Transverse colon (tissue), 4 donors: ENCODE results near the gene PLXNC1.

ENCODE experiments used
- EP300 ChIP-seq: sonication (generic); formaldehyde crosslinking; IDR thresholded peaks from one replicate; pipeline ENCODE4 v1.6.1; 2017; ENCODE audit warnings: antibody characterized with exemption, low read depth
- POLR2A ChIP-seq: fragments of 450-650 bp; IDR thresholded peaks from one replicate; pipeline ENCODE4 v1.6.1; 2016; ENCODE audit warnings: antibody characterized with exemption, mild to moderate bottlenecking, moderate library complexity
- POLR2AphosphoS5 ChIP-seq, 3 donors: sonication (generic); formaldehyde crosslinking; IDR thresholded peaks; one replicate each; pipeline ENCODE4 v1.6.1; 2016; ENCODE audit warnings: antibody characterized with exemption in 3 of 3
- TF ChIP-seq, protein P1 (sequence below), 5 experiments: fragments of 200-600 bp in 3 of 5; fragments of 450-650 bp in 2 of 5; sonication (generic) in 3 of 5; IDR thresholded peaks; 1 replicate in 2 of 5; 2 replicates in 3 of 5; pipeline ENCODE4 v1.5.1; 2016 to 2017; ENCODE audit warnings: antibody characterized with exemption in 5 of 5, inconsistent platforms in 3 of 5, mild to moderate bottlenecking in 2 of 5, moderate library complexity in 1 of 5

GRCh38 chr12:94175763-94176668 lies 27.6 kb downstream of the PLXNC1 start:
- TF ChIP-seq POLR2A: no peak
- TF ChIP-seq, protein P1, sequence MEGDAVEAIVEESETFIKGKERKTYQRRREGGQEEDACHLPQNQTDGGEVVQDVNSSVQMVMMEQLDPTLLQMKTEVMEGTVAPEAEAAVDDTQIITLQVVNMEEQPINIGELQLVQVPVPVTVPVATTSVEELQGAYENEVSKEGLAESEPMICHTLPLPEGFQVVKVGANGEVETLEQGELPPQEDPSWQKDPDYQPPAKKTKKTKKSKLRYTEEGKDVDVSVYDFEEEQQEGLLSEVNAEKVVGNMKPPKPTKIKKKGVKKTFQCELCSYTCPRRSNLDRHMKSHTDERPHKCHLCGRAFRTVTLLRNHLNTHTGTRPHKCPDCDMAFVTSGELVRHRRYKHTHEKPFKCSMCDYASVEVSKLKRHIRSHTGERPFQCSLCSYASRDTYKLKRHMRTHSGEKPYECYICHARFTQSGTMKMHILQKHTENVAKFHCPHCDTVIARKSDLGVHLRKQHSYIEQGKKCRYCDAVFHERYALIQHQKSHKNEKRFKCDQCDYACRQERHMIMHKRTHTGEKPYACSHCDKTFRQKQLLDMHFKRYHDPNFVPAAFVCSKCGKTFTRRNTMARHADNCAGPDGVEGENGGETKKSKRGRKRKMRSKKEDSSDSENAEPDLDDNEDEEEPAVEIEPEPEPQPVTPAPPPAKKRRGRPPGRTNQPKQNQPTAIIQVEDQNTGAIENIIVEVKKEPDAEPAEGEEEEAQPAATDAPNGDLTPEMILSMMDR (IDR thresholded peaks at IDR 0.05): no peak
- no peak for TF ChIP-seq EP300
- TF ChIP-seq POLR2AphosphoS5 (IDR thresholded peaks at IDR 0.05): no peak
